Right ventricle myocardium superior (tissue), 1 donor: ENCODE data around the gene LRMDA. TPM values are rescaled to one million over a fixed set of nuclear protein-coding genes. Genes with fewer than 3 reads are reported as not detected.

Source experiments
- ATAC-seq: fragments of 200-7000 bp; cut with Tn5 transposase; one replicate; pipeline ENCODE4 v1.9.1; 2020; ENCODE audit warnings: mild to moderate bottlenecking; ENCODE audit not compliant: poor library complexity
- DNase-seq: peaks from one replicate; pipeline ENCODE4 v3.0.0-alpha.2; 2020
- intact Hi-C: fragments of 100-400 bp; cut with DNase I; formaldehyde crosslinking; loops from one replicate; pipeline ENCODE4 v1.11.2; 2022
- total RNA-seq: library from RNA; stranded (reverse); fragmentation: NEBNext Ultra II Directional; extraction: Animal tissue kit (Norgen Biotek cat#: 25700); gene quantifications from one replicate; pipeline ENCODE4 v1.2.1, GENCODE V29; 2021
- donor health status: DM: no; HTN: yes; CAD: no; lungs with severe emphysema.

The LRMDA gene
- total RNA-seq, 1 donor from 2014 or later = 26.3 TPM

- ATAC-seq (no peak), DNase-seq (no peak)
- intact Hi-C loops = loop anchor here (10.0 kb wide), 2 partner anchors 375 to 905 kb away; no protein-coding TSS in a partner anchor
Observed at GRCh38 chr10:75400163-75400770, 31.2 kb upstream of the LRMDA start.

- ATAC-seq = peak; percentile 23
- intact Hi-C loops = loop anchor here (10.0 kb wide), 2 partner anchors 374 to 904 kb away; no protein-coding TSS in a partner anchor
- DNase-seq = peak; percentile 80
Observed at GRCh38 chr10:75400771-75401568, 30.5 kb upstream of the LRMDA start.

GRCh38 chr10:75401569-75402485 is 29.6 kb upstream of the LRMDA start, which contains the start of gene ZNF503:
Gene ZNF503, minus strand, starts transcription at chr10:75401764. Its CDS starts 345 bp downstream, at chr10:75401419.
- intact Hi-C loops = loop anchor here (10.0 kb wide), 2 partner anchors 373 to 903 kb away; no protein-coding TSS in a partner anchor
- ATAC-seq (peak; percentile 80), DNase-seq (peak; percentile 98)

- intact Hi-C loops = loop anchor here (10.0 kb wide), 2 partner anchors 372 to 902 kb away; no protein-coding TSS in a partner anchor
- ATAC-seq = peak; percentile 1
- DNase-seq = peak; percentile 57
Observed at GRCh38 chr10:75402486-75403143, 28.8 kb upstream of the LRMDA start.

- peak; percentile 48 for DNase-seq
Observed at GRCh38 chr10:75403144-75403938, 28.1 kb upstream of the LRMDA start.

GRCh38 chr10:75403939-75404814 is 27.2 kb upstream of the LRMDA start:
- intact Hi-C loops = loop anchor here (10.0 kb wide), 2 partner anchors 371 to 901 kb away; no protein-coding TSS in a partner anchor
- ATAC-seq = no peak
- peak; percentile 53 for DNase-seq

More at GRCh38 chr10:75403144-75403938, 28.1 kb upstream of the LRMDA start:
- intact Hi-C loops = loop anchor here (10.0 kb wide), 2 partner anchors 371 to 901 kb away; no protein-coding TSS in a partner anchor
- ATAC-seq = no peak

GRCh38 chr10:75404815-75405597 is 26.4 kb upstream of the LRMDA start:
- intact Hi-C loops = loop anchor here (10.0 kb wide), 2 partner anchors 370 to 900 kb away; no protein-coding TSS in a partner anchor
- ATAC-seq (no peak), DNase-seq (peak; percentile 45)

- intact Hi-C loops = loop anchor here (10.0 kb wide), 2 partner anchors 369 to 899 kb away; no protein-coding TSS in a partner anchor
- no peak for ATAC-seq
Observed at GRCh38 chr10:75405598-75406461, 25.6 kb upstream of the LRMDA start.

GRCh38 chr10:75406462-75407223 is 24.8 kb upstream of the LRMDA start:
- intact Hi-C loops = loop anchor here (10.0 kb wide), 2 partner anchors 368 to 898 kb away; no protein-coding TSS in a partner anchor
- ATAC-seq (no peak), DNase-seq (no peak)

More at GRCh38 chr10:75405598-75406461, 25.6 kb upstream of the LRMDA start:
- no peak for DNase-seq

- DNase-seq (no peak), ATAC-seq (no peak)
- intact Hi-C loops = loop anchor here (10.0 kb wide), 2 partner anchors 368 to 898 kb away; no protein-coding TSS in a partner anchor
Observed at GRCh38 chr10:75407224-75407712, 24.2 kb upstream of the LRMDA start.

GRCh38 chr10:75407713-75408508 is 23.5 kb upstream of the LRMDA start:
- intact Hi-C loops = loop anchor here (10.0 kb wide), 2 partner anchors 367 to 897 kb away; no protein-coding TSS in a partner anchor

GRCh38 chr10:75408509-75408875 is 22.9 kb upstream of the LRMDA start:
- intact Hi-C loops = loop anchor here (10.0 kb wide), 2 partner anchors 366 to 896 kb away; no protein-coding TSS in a partner anchor
- DNase-seq (no peak), ATAC-seq (no peak)

More at GRCh38 chr10:75407713-75408508, 23.5 kb upstream of the LRMDA start:
- ATAC-seq (peak; percentile 33), DNase-seq (peak; percentile 78)
